ENCODE data around the gene FSCN2. TPM values are rescaled to one million over a fixed set of nuclear protein-coding genes. Genes with fewer than 3 reads are reported as not detected.

Gene FSCN2
- total RNA-seq (2021) = 1.0 and 1.6 TPM in 2 replicates
- long read RNA-seq = 0 reads

GRCh38 chr17:81527591-81528383 is at the start of gene FSCN2:
Gene FSCN2 (plus strand): TSS chr17:81528377. CDS start chr17:81528532, 155 bp downstream.
- Mint-ChIP-seq H3K27me3 (ENCODE audit: low read depth) (peaks cover 38% of the 10 kb centered on the region), H3K4me3 (no peak within 1 kb of the TSS), H3K4me1 (peaks cover 0 to 5% of the 10 kb centered on the region in 2 experiments; a peak in 1 of 4 replicates), H3K27ac (no peak within 1 kb of the TSS), H3K9me3 (no peaks in the 10 kb centered on the region), H3K36me3 (ENCODE audit: insufficient read depth in 1 of 3, low read depth in 3 of 3) (no peaks in the 10 kb centered on the region)
- no peak within 1 kb of the TSS for H2BK120ac ChIP-seq (ENCODE audit: low read depth, low read length, poor library complexity, severe bottlenecking)
- H4K8ac ChIP-seq (replicated peaks; ENCODE audit: insufficient read length, low read depth, low read length) = no peak within 1 kb of the TSS
- no peak within 1 kb of the TSS for H3K9ac ChIP-seq (ENCODE audit: extremely low read depth, insufficient read length, low read length)
- H2AK5ac ChIP-seq (ENCODE audit: insufficient read length, low read length) = no peak within 1 kb of the TSS
- H3K79me2 ChIP-seq (ENCODE audit: insufficient read depth, low read length) = no peaks in the 10 kb centered on the region
- no peak within 1 kb of the TSS for H3K56ac ChIP-seq (ENCODE audit: insufficient read length, low read depth, low read length)
- no peak within 1 kb of the TSS for H3K4ac ChIP-seq (ENCODE audit: low read depth, low read length)
- H2BK12ac ChIP-seq (ENCODE audit: insufficient read length, low read depth, low read length) = no peak within 1 kb of the TSS
- no peak within 1 kb of the TSS for H4K91ac ChIP-seq (ENCODE audit: insufficient read length, low read depth, low read length)
- no peak within 1 kb of the TSS for H3K14ac ChIP-seq (ENCODE audit: insufficient read depth, low read length)
- H3K4me2 ChIP-seq (ENCODE audit: insufficient read depth, insufficient read length, low read length) = no peak within 1 kb of the TSS
- 0 out of 3 replicates have a peak, but pooled peaks have one; percentile 7 for TF ChIP-seq CTCF (conservative IDR thresholded peaks at IDR 0.05)
- H3K4me1 ChIP-seq (ENCODE audit: insufficient read depth, low read length) = no peaks in the 10 kb centered on the region
- no peak within 1 kb of the TSS for H2AFZ ChIP-seq (ENCODE audit: low read length)
- no peak within 1 kb of the TSS for H4K5ac ChIP-seq (ENCODE audit: insufficient read length, low read depth, low read length)
- H2BK15ac ChIP-seq (ENCODE audit: low read depth, low read length) = no peak within 1 kb of the TSS
- H3K23ac ChIP-seq (ENCODE audit: insufficient read length, low read depth, low read length) = no peak within 1 kb of the TSS
- DNase-seq = no peak
- no peak within 1 kb of the TSS for H3K18ac ChIP-seq (ENCODE audit: insufficient read length, low read depth, low read length)
- no peaks in the 10 kb centered on the region for H3K23me2 ChIP-seq (ENCODE audit: insufficient read length, low read depth, low read length, poor library complexity, severe bottlenecking)
- no peaks in the 10 kb centered on the region for H3K79me1 ChIP-seq (ENCODE audit: insufficient read depth, low read depth, low read length, poor library complexity, severe bottlenecking)
- no peaks in the 10 kb centered on the region for H3K9me3 ChIP-seq (ENCODE audit: control insufficient read depth, low read depth, low read length)
- H4K20me1 ChIP-seq (ENCODE audit: control insufficient read depth, insufficient read depth, insufficient read length) = peaks cover 3% of the 10 kb centered on the region
- H3T11ph ChIP-seq (ENCODE audit: low read length) = no peak within 1 kb of the TSS
- no CpG with 5 or more reads among the region's 42 CpGs for WGBS (ENCODE audit: extremely low coverage, insufficient read length, low lambda C conversion rate)
- H2BK5ac ChIP-seq (ENCODE audit: insufficient read length, low read length) = no peak within 1 kb of the TSS
- no peaks in the 10 kb centered on the region; the same call in 1 of the 2 replicates for H3K27me3 ChIP-seq (ENCODE audit: insufficient read depth, low read length)
- no peak within 1 kb of the TSS for H2BK20ac ChIP-seq (ENCODE audit: low read depth, low read length, poor library complexity, severe bottlenecking)
- no peak within 1 kb of the TSS for H3K27ac ChIP-seq (ENCODE audit: insufficient read length, low read depth, low read length)
